H1 (cell line): Measurements from ENCODE around the gene PRG2.

Experiments
- ATF2 ChIP-seq: IDR thresholded peaks from 2 replicates; pipeline ENCODE4 v1.6.1; 2012; ENCODE audit warnings: low read length, inconsistent platforms
- CTBP2 ChIP-seq: IDR thresholded peaks from 2 replicates; pipeline ENCODE4 v1.7.0; 2011; ENCODE audit warnings: borderline replicate concordance, mild to moderate bottlenecking, moderate library complexity, mixed read lengths, low read length; ENCODE audit not compliant: insufficient read depth, insufficient read length
- CTCF ChIP-seq, 3 experiments: IDR thresholded peaks; 1 replicate in 2 of 3; 2 replicates in 1 of 3; pipeline versions ENCODE4 v1.5.1 to v1.6.1; 2011; ENCODE audit warnings: low read length in 3 of 3, mild to moderate bottlenecking in 3 of 3, inconsistent platforms in 2 of 3, low read depth in 1 of 3, moderate library complexity in 1 of 3; ENCODE audit not compliant: insufficient read depth in 1 of 3; ENCODE audit errors: control extremely low read depth in 1 of 3
- EP300 ChIP-seq, 2 experiments: IDR thresholded peaks; 1 replicate in 1 of 2; 2 replicates in 1 of 2; pipeline ENCODE4 v1.6.1; 2011 to 2012; ENCODE audit warnings: low read depth in 2 of 2, low read length in 2 of 2, mild to moderate bottlenecking in 2 of 2, borderline replicate concordance in 1 of 2, inconsistent platforms in 1 of 2, moderate library complexity in 1 of 2
- HDAC6 ChIP-seq: IDR thresholded peaks from one replicate; pipeline ENCODE4 v1.7.1; 2012; ENCODE audit warnings: low read depth, mild to moderate bottlenecking, inconsistent platforms, low read length, moderate library complexity
- POLR2A ChIP-seq, 2 experiments: IDR thresholded peaks; 1 replicate in 1 of 2; 2 replicates in 1 of 2; pipeline ENCODE4 v1.6.1; 2011; ENCODE audit warnings: low read depth in 2 of 2, low read length in 2 of 2, mild to moderate bottlenecking in 2 of 2; ENCODE audit errors: control extremely low read depth in 1 of 2
- POLR2AphosphoS5 ChIP-seq: IDR thresholded peaks from 2 replicates; pipeline ENCODE4 v1.6.1; 2011; ENCODE audit warnings: low read depth, low read length
- SP1 ChIP-seq: IDR thresholded peaks from 2 replicates; pipeline ENCODE4 v1.6.1; 2011; ENCODE audit warnings: low read depth, low read length
- YY1 ChIP-seq: IDR thresholded peaks from 2 replicates; pipeline ENCODE4 v1.6.1; 2011; ENCODE audit warnings: low read depth, mild to moderate bottlenecking, low read length

DNA sequence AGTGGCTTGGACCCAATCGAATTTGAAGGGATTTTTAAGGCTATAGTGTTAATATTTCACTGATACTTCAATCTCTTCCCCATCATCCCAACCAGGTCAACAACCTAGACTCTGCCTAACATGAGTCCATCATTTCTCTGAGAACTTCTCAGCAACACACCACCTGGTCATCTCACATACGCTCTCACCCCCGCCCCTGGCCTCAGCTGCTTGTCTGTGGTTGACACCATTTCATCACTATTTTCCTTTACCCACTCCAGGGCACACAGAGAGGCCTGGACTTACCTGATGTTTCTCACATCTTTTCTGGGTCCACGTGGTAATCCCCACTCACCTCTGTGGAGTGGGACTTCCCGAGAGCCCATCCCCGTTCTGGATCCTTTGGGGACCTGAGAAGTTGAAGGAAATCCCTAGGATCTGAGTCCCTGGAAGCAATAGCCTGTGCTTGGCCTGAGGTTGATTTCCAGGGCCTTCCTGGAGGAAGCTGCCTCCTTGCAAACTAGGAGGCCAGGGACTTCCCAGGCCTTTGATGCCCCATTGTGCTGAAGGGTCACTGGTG, 49.1 kb downstream of the PRG2 start:
- no peak for TF ChIP-seq ATF2
- TF ChIP-seq HDAC6 = no peak
- TF ChIP-seq CTCF (IDR thresholded peaks at IDR 0.05; ENCODE audit: control extremely low read depth in 1 of 3, insufficient read depth in 1 of 3, low read depth in 1 of 3, low read length in 3 of 3) = no peak
- no peak for TF ChIP-seq POLR2A (IDR thresholded peaks at IDR 0.05; ENCODE audit: control extremely low read depth in 1 of 2, low read depth in 2 of 2, low read length in 2 of 2)
- TF ChIP-seq YY1 = no peak
- no peak for TF ChIP-seq EP300 (IDR thresholded peaks at IDR 0.05; ENCODE audit: borderline replicate concordance in 1 of 2, low read depth in 2 of 2, low read length in 2 of 2)
- TF ChIP-seq CTBP2 = no peak
- no peak for TF ChIP-seq SP1
- TF ChIP-seq POLR2AphosphoS5 = no peak
